Mesothelial cell of epicardium (in vitro differentiated cells): Measurements from ENCODE around the gene BICRA. TPM values are rescaled to one million over a fixed set of nuclear protein-coding genes. Genes with fewer than 3 reads are reported as not detected.

Experiments used
- DNase-seq, 2 experiments: peaks; one replicate each; pipeline ENCODE4 v3.0.0; 2021; ENCODE audit warnings: low spot score in 2 of 2; ENCODE audit not compliant: unreplicated experiment in 2 of 2
- H3K27ac Mint-ChIP-seq: 2 replicates; pipeline ENCODE4 v1.8.0; 2021; ENCODE audit warnings: mixed read lengths
- H3K27me3 Mint-ChIP-seq: 2 replicates; pipeline ENCODE4 v1.8.0; 2021; ENCODE audit warnings: low read depth, mixed read lengths
- H3K36me3 Mint-ChIP-seq: 2 replicates; pipeline ENCODE4 v1.8.0; 2021; ENCODE audit warnings: mixed read lengths
- H3K4me1 Mint-ChIP-seq: 2 replicates; pipeline ENCODE4 v1.8.0; 2021; ENCODE audit warnings: mixed read lengths
- H3K4me3 Mint-ChIP-seq: 2 replicates; pipeline ENCODE4 v1.8.0; 2021; ENCODE audit warnings: mild to moderate bottlenecking, moderate library complexity, mixed read lengths
- H3K9me3 Mint-ChIP-seq: 2 replicates; pipeline ENCODE4 v1.8.0; 2021; ENCODE audit warnings: mixed read lengths
- total RNA-seq: library from RNA; stranded (reverse); gene quantifications from 3 replicates; pipeline ENCODE4 v1.2.1, GENCODE V29; 2021
- TF ChIP-seq, protein P1 (sequence below): fragments of 200-600 bp; sonication (generic); IDR thresholded peaks from one replicate; pipeline ENCODE4 v1.5.0; 2021; ENCODE audit warnings: antibody characterized with exemption; ENCODE audit not compliant: unreplicated experiment

Gene BICRA
- total RNA-seq, 1 donor from 2014 or later = 36.9 TPM

DNA sequence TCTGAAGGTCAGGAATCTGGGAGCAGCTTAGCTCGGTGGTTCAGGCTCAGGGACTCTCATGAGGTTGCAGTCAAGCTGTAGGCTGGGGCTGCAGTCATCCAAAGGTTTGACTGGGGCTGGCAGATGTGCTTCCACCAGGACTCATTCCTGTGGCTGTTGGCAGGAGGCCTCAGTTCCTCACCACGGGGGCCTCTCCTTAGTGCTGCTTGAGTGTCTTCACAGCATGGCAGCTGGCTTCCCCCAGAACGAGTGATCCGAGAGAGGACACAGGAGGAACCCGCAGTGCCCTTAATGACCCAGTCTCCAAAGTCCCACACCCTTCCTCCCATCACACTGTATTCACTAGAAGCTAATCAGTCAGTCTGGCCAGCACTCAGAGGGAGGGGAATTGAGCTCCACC is 65.6 kb downstream of the BICRA start:
- no peaks in the 10 kb centered on the region for H3K4me1 Mint-ChIP-seq
- no peak for DNase-seq
- H3K36me3 Mint-ChIP-seq = peaks cover 39% of the 10 kb centered on the region
- no peak overlapping the region for H3K4me3 Mint-ChIP-seq
- TF ChIP-seq, protein P1, sequence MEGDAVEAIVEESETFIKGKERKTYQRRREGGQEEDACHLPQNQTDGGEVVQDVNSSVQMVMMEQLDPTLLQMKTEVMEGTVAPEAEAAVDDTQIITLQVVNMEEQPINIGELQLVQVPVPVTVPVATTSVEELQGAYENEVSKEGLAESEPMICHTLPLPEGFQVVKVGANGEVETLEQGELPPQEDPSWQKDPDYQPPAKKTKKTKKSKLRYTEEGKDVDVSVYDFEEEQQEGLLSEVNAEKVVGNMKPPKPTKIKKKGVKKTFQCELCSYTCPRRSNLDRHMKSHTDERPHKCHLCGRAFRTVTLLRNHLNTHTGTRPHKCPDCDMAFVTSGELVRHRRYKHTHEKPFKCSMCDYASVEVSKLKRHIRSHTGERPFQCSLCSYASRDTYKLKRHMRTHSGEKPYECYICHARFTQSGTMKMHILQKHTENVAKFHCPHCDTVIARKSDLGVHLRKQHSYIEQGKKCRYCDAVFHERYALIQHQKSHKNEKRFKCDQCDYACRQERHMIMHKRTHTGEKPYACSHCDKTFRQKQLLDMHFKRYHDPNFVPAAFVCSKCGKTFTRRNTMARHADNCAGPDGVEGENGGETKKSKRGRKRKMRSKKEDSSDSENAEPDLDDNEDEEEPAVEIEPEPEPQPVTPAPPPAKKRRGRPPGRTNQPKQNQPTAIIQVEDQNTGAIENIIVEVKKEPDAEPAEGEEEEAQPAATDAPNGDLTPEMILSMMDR = no peak
- H3K27ac Mint-ChIP-seq = no peak overlapping the region
- peaks cover 3% of the 10 kb centered on the region for H3K9me3 Mint-ChIP-seq
- H3K27me3 Mint-ChIP-seq = no peaks in the 10 kb centered on the region

DNA sequence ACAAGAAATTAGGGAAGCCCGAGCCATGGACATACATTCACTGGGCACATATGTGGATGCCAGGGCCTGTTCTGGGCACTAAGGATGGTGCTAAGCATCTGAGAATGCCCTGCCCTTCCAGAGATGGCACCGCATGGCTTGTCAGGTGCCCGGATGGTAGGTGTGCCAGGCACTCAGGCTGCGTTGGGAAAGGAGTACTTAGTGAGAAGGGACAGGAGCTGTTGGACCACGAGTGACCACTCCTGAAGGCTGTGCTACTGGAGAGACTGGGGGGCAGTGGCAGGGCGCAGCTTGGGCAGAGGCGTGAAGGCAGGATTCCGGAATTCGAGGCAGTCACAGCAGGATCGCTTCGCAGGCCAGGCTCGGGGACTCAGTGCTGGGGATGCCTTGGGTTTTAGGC is 66.3 kb downstream of the BICRA start:
- TF ChIP-seq, protein P1 = no peak
- no peak for DNase-seq
- Mint-ChIP-seq H3K4me3 (no peak overlapping the region), H3K27ac (no peak overlapping the region), H3K27me3 (no peaks in the 10 kb centered on the region), H3K36me3 (peaks cover 36% of the 10 kb centered on the region), H3K9me3 (peaks cover 3% of the 10 kb centered on the region), H3K4me1 (no peaks in the 10 kb centered on the region)

DNA sequence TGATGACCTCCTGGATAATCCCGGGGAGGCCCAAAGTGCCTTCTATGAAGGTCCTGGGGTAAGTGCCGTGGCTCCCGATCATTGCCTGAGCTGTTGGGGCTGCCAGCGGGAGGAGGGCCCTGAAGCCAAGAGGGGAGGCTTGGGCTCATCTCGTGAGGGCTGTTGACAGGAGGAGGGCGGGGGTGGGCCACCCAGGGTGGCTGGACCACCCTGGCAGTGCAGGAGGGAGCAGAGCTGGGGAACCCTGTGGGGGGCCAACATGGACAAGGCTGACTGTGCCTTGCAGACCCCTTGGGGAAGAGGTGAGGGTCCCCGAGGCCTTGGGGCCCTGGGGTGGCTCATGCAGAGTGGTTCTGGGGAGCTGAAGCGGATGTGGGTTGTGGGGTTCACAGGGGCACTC is 66.9 kb downstream of the BICRA start:
- Mint-ChIP-seq H3K27ac (no peak overlapping the region), H3K4me3 (no peak overlapping the region), H3K27me3 (no peaks in the 10 kb centered on the region), H3K36me3 (peaks cover 32% of the 10 kb centered on the region), H3K4me1 (no peaks in the 10 kb centered on the region), H3K9me3 (peaks cover 3% of the 10 kb centered on the region)
- no peak for DNase-seq
- TF ChIP-seq, protein P1 = no peak

DNA sequence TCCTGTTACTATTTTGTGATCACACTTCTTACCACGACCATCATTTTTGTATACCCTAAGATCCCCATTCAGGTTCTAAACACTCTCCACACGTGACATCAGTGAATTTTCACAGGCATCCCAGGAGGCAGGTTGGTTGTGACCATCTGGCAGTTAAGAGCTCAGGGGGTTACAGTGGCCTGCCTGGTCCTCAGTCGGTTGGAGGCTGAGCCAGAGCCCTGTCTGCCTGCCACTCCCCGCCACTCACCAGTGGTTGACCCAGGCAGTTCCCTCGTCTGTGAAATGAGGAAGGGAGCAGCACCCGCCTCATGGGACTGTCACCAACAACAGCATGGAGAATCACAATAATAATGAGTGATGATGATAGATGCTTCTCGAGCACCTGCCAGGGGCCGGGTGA is 67.9 kb downstream of the BICRA start:
- Mint-ChIP-seq H3K27ac (no peak overlapping the region), H3K27me3 (no peaks in the 10 kb centered on the region), H3K4me1 (no peaks in the 10 kb centered on the region), H3K9me3 (peaks cover 3% of the 10 kb centered on the region), H3K4me3 (no peak overlapping the region), H3K36me3 (peaks cover 30% of the 10 kb centered on the region)
- DNase-seq = no peak
- TF ChIP-seq, protein P1 = no peak

DNA sequence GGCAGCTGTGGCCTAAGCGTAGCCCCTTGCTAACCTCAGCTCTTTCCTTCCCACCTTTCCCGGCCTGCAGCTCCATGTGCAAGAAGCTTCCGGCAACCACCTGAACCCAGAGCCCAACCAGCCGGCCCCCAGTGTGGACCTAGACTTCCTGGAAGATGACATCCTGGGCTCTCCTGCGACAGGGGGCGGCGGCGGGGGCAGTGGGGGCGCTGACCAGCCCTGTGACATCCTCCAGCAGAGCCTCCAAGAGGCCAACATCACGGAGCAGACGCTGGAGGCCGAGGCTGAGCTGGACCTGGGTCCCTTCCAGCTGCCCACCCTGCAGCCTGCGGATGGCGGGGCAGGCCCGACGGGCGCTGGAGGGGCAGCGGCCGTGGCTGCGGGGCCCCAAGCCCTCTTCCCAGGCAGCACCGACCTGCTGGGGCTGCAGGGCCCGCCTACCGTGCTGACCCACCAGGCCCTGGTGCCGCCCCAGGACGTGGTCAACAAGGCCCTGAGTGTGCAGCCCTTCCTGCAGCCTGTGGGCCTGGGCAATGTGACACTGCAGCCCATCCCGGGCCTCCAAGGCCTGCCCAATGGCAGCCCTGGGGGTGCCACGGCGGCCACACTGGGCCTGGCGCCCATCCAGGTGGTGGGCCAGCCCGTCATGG is 70.4 kb downstream of the BICRA start:
- Mint-ChIP-seq H3K36me3 (peaks cover 32% of the 10 kb centered on the region), H3K27me3 (no peaks in the 10 kb centered on the region), H3K4me3 (no peak overlapping the region), H3K9me3 (no peaks in the 10 kb centered on the region), H3K27ac (no peak overlapping the region), H3K4me1 (no peaks in the 10 kb centered on the region)
- DNase-seq = no peak
- TF ChIP-seq, protein P1 = no peak
